Upper lobe of left lung (tissue), 4 donors: Measurements from ENCODE around the gene SETBP1.

ENCODE experiments used
- EP300 ChIP-seq, 4 donors: sonication (generic); formaldehyde crosslinking; IDR thresholded peaks; one replicate each; pipeline ENCODE4 v1.5.1; 2017; ENCODE audit warnings: antibody characterized with exemption in 4 of 4, control low read depth in 2 of 4
- TF ChIP-seq, protein P1 (sequence below), 6 experiments: fragments of 450-650 bp in 4 of 6; fragments of 200-600 bp in 2 of 6; sonication (generic) in 2 of 6; IDR thresholded peaks; one replicate each; pipeline ENCODE4 v1.5.1; 2016 to 2019; ENCODE audit warnings: antibody characterized with exemption in 6 of 6

DNA sequence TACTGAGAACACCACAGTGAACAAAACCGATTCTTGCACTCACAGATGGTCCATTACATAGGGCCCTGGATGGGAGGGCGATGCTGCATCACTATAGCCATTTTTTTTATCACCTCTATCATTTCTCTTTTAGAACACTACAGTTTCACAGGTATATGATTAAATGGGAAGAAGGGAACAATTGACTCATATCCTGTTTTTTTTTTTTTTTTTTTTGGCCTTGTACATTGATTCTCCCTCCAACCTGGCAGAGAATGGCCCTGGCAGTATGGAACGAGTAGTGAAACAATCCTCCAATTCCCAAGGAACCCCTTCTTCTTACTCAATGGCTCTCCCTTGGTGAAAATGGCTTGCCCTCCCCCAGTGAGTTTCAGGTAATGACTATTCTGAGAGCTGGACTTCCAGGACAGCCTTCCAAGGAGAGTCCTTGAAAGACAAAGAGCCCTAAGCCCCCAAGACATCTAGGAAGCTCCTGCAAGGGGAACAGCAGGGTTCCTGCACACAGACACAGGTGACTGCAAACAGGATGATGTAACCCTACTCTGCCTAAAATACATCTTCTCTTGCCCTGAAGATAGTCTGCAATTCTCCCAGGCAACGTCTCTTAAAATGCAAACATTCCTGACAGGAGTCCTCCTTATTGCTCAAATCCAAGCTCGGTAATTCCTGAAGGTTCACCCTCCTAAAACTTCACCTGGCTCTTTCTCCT is 405.4 kb downstream of the SETBP1 start:
- TF ChIP-seq, protein P1, sequence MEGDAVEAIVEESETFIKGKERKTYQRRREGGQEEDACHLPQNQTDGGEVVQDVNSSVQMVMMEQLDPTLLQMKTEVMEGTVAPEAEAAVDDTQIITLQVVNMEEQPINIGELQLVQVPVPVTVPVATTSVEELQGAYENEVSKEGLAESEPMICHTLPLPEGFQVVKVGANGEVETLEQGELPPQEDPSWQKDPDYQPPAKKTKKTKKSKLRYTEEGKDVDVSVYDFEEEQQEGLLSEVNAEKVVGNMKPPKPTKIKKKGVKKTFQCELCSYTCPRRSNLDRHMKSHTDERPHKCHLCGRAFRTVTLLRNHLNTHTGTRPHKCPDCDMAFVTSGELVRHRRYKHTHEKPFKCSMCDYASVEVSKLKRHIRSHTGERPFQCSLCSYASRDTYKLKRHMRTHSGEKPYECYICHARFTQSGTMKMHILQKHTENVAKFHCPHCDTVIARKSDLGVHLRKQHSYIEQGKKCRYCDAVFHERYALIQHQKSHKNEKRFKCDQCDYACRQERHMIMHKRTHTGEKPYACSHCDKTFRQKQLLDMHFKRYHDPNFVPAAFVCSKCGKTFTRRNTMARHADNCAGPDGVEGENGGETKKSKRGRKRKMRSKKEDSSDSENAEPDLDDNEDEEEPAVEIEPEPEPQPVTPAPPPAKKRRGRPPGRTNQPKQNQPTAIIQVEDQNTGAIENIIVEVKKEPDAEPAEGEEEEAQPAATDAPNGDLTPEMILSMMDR (IDR thresholded peaks at IDR 0.05), result no peak
- TF ChIP-seq EP300 (IDR thresholded peaks at IDR 0.05), result no peak
